Thoracic aorta (tissue), 2 donors: ENCODE measurements around the gene HECW1. TPM values are rescaled to one million over a fixed set of nuclear protein-coding genes. Genes with fewer than 3 reads are reported as not detected.

Experiments
- ATAC-seq: fragments of 150-250 bp; one replicate; pipeline ENCODE4 v1.8.0; 2017; ENCODE audit warnings: low read depth; ENCODE audit not compliant: insufficient number of reproducible peaks, low FRiP score
- DNase-seq: peaks from one replicate; pipeline ENCODE4 v3.0.0-alpha.2; 2020; ENCODE audit warnings: low spot score
- H3K27ac ChIP-seq, 2 donors: fragments of 200-600 bp; sonication (generic); 1 replicate in 1 of 2; 2 replicates in 1 of 2; pipeline ENCODE4 v1.5.1; 2016; ENCODE audit warnings: mild to moderate bottlenecking in 2 of 2, moderate library complexity in 2 of 2
- H3K27me3 ChIP-seq: fragments of 200-600 bp; sonication (generic); replicated peaks from 2 replicates; pipeline ENCODE4 v1.6.0; 2016; ENCODE audit warnings: mild to moderate bottlenecking; ENCODE audit not compliant: insufficient read depth
- H3K36me3 ChIP-seq: fragments of 200-600 bp; sonication (generic); one replicate; pipeline ENCODE4 v1.5.1; 2016
- H3K4me1 ChIP-seq, 2 donors: fragments of 200-600 bp; sonication (generic); 1 replicate in 1 of 2; 2 replicates in 1 of 2; pipeline versions ENCODE4 v1.5.1 to v1.6.0; 2016; ENCODE audit warnings: low read depth in 2 of 2, mild to moderate bottlenecking in 1 of 2; ENCODE audit not compliant: control insufficient read depth in 1 of 2
- H3K4me3 ChIP-seq: fragments of 200-600 bp; sonication (generic); 2 replicates; pipeline ENCODE4 v1.5.1; 2016; ENCODE audit warnings: mild to moderate bottlenecking
- H3K9me3 ChIP-seq: fragments of 200-600 bp; sonication (generic); 2 replicates; pipeline ENCODE4 v1.5.1; 2016
- CTCF ChIP-seq: fragments of 200-600 bp; sonication (generic); IDR thresholded peaks from one replicate; pipeline ENCODE4 v1.5.1; 2019; ENCODE audit warnings: antibody characterized with exemption
- total RNA-seq, 2 donors: library from RNA; depleted of rRNA; stranded (reverse); fragments of >200 nt; gene quantifications; one replicate each; pipeline versions ENCODE4 v1.1.0 to v1.2.3, GENCODE V29; 2016

HECW1 gene
- total RNA-seq, 2 donors from 2014 or later, result 0.28 to 2.3 TPM

GRCh38 chr7:43077285-43077684, 35.2 kb upstream of the HECW1 start:
- ATAC-seq, result no peak
- no peaks in the 10 kb centered on the region for H3K27me3 ChIP-seq
- no peak overlapping the region for H3K4me3 ChIP-seq
- TF ChIP-seq CTCF, result no peak
- H3K4me1 ChIP-seq, result no peaks in the 10 kb centered on the region
- H3K36me3 ChIP-seq, result no peaks in the 10 kb centered on the region
- no peak for DNase-seq
- no peak overlapping the region for H3K27ac ChIP-seq
- no peaks in the 10 kb centered on the region for H3K9me3 ChIP-seq

DNA sequence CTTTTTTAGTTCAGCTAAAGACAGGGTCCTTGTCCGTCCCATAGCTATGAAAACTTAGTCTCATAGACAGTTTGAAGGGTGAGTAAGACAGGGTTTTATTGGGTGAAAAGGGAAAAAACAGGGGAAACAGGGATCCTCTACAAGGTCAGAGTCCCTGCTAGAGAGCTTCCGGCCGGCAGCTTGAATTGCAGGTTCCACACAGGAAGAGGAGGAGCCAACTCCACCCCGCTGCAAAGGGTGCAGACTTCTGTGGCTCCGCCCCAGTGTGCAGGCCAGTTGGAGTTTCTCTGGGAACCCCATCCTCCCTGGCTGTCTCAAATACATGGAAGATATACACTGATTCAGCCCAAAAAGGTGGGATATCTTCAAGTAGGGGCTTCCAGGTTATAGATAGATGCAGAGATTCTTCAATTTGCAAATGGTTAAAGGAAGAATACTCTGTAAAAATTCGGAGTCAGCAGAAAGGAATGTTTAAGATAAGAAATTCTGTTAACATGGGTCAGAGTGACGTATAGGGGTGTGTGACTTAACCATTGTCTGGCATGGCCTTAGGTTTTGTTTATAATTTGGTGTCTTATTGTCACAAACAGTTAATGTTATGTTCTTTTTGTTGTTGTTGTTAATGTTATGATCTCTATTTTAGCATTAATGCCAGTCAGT, 34.6 kb upstream of the HECW1 start:
- Histone ChIP-seq H3K4me1 (no peaks in the 10 kb centered on the region), H3K27ac (no peak overlapping the region), H3K9me3 (no peaks in the 10 kb centered on the region), H3K27me3 (no peaks in the 10 kb centered on the region), H3K36me3 (no peaks in the 10 kb centered on the region), H3K4me3 (no peak overlapping the region)
- no peak for TF ChIP-seq CTCF
- DNase-seq (no peak), ATAC-seq (no peak)

- Histone ChIP-seq H3K27ac (no peak overlapping the region), H3K36me3 (no peaks in the 10 kb centered on the region), H3K27me3 (no peaks in the 10 kb centered on the region), H3K4me3 (no peak overlapping the region), H3K4me1 (no peaks in the 10 kb centered on the region), H3K9me3 (no peaks in the 10 kb centered on the region)
- ATAC-seq (no peak), DNase-seq (no peak)
- TF ChIP-seq CTCF, result no peak
Measured at GRCh38 chr7:43078794-43079193, 33.7 kb upstream of the HECW1 start.

GRCh38 chr7:43081603-43082002, 30.8 kb upstream of the HECW1 start:
- no peak overlapping the region for H3K4me3 ChIP-seq
- DNase-seq, result no peak
- H3K27ac ChIP-seq, result no peak overlapping the region
- no peak for TF ChIP-seq CTCF
- no peaks in the 10 kb centered on the region for H3K27me3 ChIP-seq
- H3K9me3 ChIP-seq, result no peaks in the 10 kb centered on the region
- H3K4me1 ChIP-seq, result no peaks in the 10 kb centered on the region
- H3K36me3 ChIP-seq, result no peaks in the 10 kb centered on the region
- no peak for ATAC-seq

DNA sequence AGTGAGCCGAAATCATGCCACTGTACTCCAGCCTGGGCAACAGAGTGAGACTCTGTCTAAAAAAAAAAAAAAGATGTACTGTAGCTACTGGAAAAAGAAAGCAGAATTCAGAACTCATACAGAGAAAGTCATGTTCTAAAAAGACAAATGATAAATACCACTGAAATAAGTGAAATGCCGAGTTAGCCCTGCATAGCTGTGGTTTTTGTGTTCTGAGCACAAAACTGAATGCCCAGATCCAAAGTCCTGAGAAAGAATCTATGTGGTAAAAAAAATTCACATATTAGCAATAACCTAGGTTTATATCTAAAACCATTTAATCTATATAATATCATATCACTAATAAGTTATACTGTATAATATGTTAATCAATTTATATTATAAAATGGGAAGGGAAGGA, 29.3 kb upstream of the HECW1 start:
- H3K36me3 ChIP-seq, result no peaks in the 10 kb centered on the region
- no peaks in the 10 kb centered on the region for H3K9me3 ChIP-seq
- H3K27ac ChIP-seq, result no peak overlapping the region
- no peaks in the 10 kb centered on the region for H3K27me3 ChIP-seq
- no peak overlapping the region for H3K4me3 ChIP-seq
- DNase-seq, result no peak
- no peaks in the 10 kb centered on the region for H3K4me1 ChIP-seq
- TF ChIP-seq CTCF, result no peak
- ATAC-seq, result no peak
